T-helper 17 cell (primary cell): ENCODE results near the gene PALLD. TPM values are rescaled to one million over a fixed set of nuclear protein-coding genes. Genes with fewer than 3 reads are reported as not detected.

ENCODE experiments used
- ATAC-seq: fragments of 150-1000 bp; cut with Tn5 transposase; 2 replicates; pipeline ENCODE4 v1.10.0; 2021; ENCODE audit warnings: mild to moderate bottlenecking, moderate library complexity
- DNase-seq, 3 donors: peaks; one replicate each; pipeline versions ENCODE4 v3.0.0 to v3.0.0-alpha.2; 2020 to 2021
- H3K9me3 ChIP-seq: one replicate; pipeline ENCODE4 v1.7.0; 2013; ENCODE audit warnings: low read length, mild to moderate bottlenecking; ENCODE audit not compliant: control insufficient read depth, poor library complexity, severe bottlenecking
- H3K27ac Mint-ChIP-seq: one replicate; pipeline ENCODE4 v1.8.0; 2022; ENCODE audit warnings: mild to moderate bottlenecking, moderate library complexity, mixed read lengths
- H3K27me3 Mint-ChIP-seq: one replicate; pipeline ENCODE4 v1.8.0; 2022; ENCODE audit warnings: mixed read lengths
- H3K36me3 Mint-ChIP-seq: one replicate; pipeline ENCODE4 v1.8.0; 2022; ENCODE audit warnings: low read depth, mixed read lengths
- H3K4me1 Mint-ChIP-seq: one replicate; pipeline ENCODE4 v1.8.0; 2022; ENCODE audit warnings: mild to moderate bottlenecking, mixed read lengths
- H3K4me3 Mint-ChIP-seq: one replicate; pipeline ENCODE4 v1.8.0; 2022; ENCODE audit warnings: mild to moderate bottlenecking, moderate library complexity, mixed read lengths
- total RNA-seq, 4 donors: library from RNA in 2 of 4; stranded (reverse) in 2 of 4; gene quantifications; one replicate each; pipeline ENCODE4 v1.2.3 and lab custom pipeline; 2022 to 2026

The PALLD gene
- total RNA-seq, 2 donors from 2014 or later = 0.26 to 0.67 TPM

DNA sequence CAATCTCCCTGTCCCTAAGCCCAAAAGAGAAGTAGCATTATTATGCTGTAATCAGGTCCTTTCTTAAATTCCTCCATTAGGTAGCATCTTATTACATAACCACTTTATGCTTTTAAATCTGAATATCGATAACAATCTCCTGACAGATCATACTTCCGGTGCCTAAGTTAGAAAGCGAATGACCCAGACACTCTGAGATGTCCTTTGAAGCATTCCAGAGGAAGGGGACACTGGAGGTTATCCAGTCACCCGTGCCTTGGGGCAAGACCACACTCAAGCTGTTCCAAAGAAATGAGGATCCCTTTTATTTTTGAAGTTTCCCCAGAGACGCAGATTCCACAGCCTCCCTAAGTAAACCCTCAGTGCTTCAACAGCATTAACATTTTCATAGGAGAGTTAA lies 125.7 kb downstream of the PALLD start:
- Mint-ChIP-seq H3K36me3 (peaks cover 2% of the 10 kb centered on the region), H3K27ac (no peak overlapping the region), H3K4me1 (no peaks in the 10 kb centered on the region), H3K27me3 (peaks cover 51% of the 10 kb centered on the region), H3K4me3 (no peak overlapping the region)
- no peaks in the 10 kb centered on the region for H3K9me3 ChIP-seq
- no peak for ATAC-seq
- no peak for DNase-seq

DNA sequence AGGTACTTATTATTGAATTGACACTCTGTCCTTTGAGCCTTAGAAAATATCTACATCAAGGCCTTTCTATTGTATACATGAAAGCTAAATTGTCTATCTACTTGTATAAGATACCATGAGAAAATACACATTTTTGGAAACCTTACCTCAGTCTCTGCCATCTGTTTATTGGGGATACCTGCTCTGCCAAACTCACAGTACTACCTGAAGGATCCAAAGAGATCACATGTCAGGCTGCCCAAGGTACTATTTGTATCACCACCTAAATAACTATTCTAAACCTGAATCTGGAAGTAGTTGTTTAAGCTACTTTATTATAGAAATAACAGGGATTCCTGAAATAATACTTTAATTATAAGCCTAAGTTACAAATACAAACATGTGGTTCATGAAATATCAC lies 126.2 kb downstream of the PALLD start:
- Mint-ChIP-seq H3K4me3 (no peak overlapping the region), H3K36me3 (peaks cover 2% of the 10 kb centered on the region), H3K27ac (no peak overlapping the region), H3K4me1 (no peaks in the 10 kb centered on the region), H3K27me3 (peaks cover 51% of the 10 kb centered on the region)
- ATAC-seq (no peak), DNase-seq (no peak)
- no peaks in the 10 kb centered on the region for H3K9me3 ChIP-seq

DNA sequence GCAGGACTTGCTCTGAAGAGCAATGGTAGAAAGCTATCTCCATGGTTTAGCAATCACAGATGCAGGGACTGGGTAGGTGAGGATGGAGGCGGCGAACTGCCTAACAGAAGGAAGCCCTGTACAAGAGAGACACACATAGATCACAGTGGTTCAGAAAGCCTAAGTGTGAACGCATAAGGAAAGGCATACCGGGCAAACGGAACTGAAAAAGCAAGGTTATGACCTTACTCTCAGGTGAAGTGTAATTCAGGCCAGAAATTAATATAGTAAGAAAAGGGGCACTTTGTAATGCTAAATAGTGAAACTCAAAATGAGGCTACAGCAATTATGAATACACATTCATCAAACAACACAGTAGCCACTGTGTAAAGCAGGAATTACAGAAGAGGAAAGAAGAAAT lies 126.6 kb downstream of the PALLD start:
- Mint-ChIP-seq H3K4me3 (no peak overlapping the region), H3K27ac (no peak overlapping the region), H3K27me3 (peaks cover 56% of the 10 kb centered on the region), H3K4me1 (no peaks in the 10 kb centered on the region), H3K36me3 (peaks cover 2% of the 10 kb centered on the region)
- H3K9me3 ChIP-seq = no peaks in the 10 kb centered on the region
- no peak for ATAC-seq
- DNase-seq = no peak

DNA sequence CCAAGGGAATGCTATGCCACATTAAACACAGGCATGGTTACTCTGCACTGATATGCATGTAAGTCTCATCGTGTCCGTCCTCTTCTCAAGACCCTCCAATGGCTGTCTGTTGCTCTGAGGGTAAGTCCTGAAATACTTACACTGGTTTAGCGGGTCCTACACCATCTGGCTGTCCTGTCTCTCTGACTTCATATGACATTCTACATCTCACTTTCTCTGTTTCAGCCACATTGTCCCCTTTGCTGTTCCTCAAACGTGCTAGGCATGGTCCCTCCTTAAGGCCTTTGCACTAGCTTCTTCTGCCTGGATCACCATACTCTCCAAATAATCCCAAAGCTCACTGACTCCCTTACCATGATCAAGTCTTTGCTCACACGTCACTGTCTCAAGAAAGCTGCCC lies 131.4 kb downstream of the PALLD start:
- DNase-seq (no peak), ATAC-seq (no peak)
- no peak overlapping the region for H3K4me3 Mint-ChIP-seq
- no peak overlapping the region for H3K27ac Mint-ChIP-seq
- H3K4me1 Mint-ChIP-seq = peaks cover 3% of the 10 kb centered on the region
- no peaks in the 10 kb centered on the region for H3K9me3 ChIP-seq
- peaks cover 63% of the 10 kb centered on the region for H3K27me3 Mint-ChIP-seq
- H3K36me3 Mint-ChIP-seq = no peaks in the 10 kb centered on the region

DNA sequence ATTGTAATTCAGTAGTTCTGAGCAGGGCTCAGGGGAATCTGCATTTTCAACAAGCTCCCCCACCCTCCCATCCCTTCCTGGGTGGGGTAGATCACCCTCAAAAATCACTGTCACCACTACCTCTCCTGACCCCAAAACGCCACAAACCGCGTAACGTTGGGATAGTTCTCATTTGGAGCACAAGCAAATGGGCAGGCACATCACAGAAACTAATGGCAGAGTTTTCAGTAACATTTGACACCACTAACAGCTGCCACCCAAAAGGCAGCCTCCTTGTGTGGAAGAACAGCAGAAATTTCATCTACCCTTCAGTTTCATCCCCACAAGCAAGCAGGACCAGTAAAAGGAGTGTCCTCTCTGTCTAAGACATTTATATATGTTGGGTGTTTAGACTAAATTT lies 132.7 kb downstream of the PALLD start:
- no peak overlapping the region for H3K4me3 Mint-ChIP-seq
- DNase-seq = no peak
- H3K9me3 ChIP-seq = no peaks in the 10 kb centered on the region
- H3K27ac Mint-ChIP-seq = no peak overlapping the region
- no peak for ATAC-seq
- peaks cover 61% of the 10 kb centered on the region for H3K27me3 Mint-ChIP-seq
- peaks cover 3% of the 10 kb centered on the region for H3K4me1 Mint-ChIP-seq
- no peaks in the 10 kb centered on the region for H3K36me3 Mint-ChIP-seq

DNA sequence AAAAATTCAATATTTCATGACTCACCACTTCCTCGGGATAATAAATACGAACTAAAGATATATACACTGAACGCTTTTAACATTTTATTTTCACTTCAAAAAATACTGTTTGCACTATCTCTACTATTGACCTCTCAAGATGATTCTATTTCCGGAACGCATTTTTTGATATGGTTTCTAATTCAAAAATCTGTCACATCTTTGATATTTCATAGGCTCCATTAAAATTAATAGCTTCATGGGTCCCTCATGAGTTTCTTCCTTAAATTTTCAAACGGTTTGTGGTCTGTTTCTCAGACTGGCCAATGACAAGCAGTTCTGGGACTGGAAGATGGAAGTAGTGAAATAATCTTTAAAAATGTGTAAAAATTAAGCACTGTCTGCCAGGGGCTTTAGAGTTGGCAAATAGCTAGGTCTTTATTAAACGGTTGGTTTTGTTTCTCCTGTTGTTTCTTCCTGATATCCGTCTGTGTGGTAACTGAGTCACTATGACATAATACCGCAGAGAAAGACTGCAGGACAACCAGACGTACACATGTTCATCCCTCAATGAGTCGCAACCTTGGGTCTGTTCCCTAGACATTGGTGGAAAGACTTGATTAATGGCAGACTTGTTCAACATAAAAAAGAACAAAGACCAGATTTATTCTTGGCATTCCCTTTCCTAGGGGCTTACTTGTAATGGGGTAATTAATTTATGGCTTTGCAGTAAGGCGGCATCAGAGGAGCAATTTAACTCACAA lies 133.8 kb downstream of the PALLD start:
- Mint-ChIP-seq H3K4me1 (peaks cover 3% of the 10 kb centered on the region), H3K27ac (no peak overlapping the region), H3K36me3 (no peaks in the 10 kb centered on the region), H3K4me3 (no peak overlapping the region), H3K27me3 (peaks cover 71% of the 10 kb centered on the region)
- DNase-seq = no peak
- no peaks in the 10 kb centered on the region for H3K9me3 ChIP-seq
- ATAC-seq = no peak

DNA sequence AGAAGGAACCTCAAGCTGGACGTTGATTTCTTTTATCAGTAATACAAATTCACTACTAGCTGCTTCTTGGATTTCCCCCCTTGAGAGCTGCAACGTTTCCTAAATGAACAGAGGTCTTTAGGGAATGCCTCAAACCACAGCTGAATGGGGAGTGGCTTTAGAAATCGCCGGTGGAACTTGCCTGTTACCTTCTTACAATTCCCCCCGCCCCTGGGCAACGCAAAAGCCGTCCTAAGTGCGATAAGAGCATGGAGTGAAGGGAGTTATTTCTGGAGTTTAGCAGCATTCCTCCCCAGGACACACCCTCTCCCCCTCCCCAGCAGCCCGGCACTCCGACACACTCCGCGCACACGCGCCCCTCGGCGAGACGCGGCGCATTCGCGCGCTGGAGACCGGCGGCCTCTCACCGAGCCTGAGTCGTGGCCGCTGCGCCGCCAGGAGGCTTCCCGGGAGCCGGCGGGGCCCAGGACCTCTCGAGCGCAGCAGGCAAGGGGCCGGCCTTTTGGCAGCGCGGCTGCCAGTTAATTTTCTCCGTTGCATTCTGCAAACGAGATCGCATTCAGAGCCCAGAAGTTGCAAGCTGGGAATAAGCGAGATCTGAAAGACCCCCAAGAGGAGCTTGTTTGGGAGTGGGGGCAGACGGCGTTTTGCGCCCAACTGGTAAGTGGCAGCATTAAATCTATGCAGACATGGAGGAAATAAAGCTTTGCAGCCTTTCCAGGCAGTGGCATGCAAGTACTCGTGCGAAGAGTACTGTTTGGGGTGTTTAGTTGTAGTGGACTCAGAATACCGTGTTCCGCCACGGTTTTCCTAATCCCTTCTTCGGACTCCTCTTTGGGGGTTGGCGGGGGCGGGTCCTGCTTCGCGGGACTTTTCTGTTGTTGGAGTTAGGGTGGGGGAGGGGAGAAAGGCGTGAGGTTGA lies 134.7 kb downstream of the PALLD start:
- DNase-seq (no peak), ATAC-seq (no peak)
- no peak overlapping the region for H3K27ac Mint-ChIP-seq
- H3K4me3 Mint-ChIP-seq = peak overlapping the region; percentile 45
- peaks cover 3% of the 10 kb centered on the region for H3K4me1 Mint-ChIP-seq
- H3K36me3 Mint-ChIP-seq = no peaks in the 10 kb centered on the region
- no peaks in the 10 kb centered on the region for H3K9me3 ChIP-seq
- peaks cover 80% of the 10 kb centered on the region for H3K27me3 Mint-ChIP-seq

DNA sequence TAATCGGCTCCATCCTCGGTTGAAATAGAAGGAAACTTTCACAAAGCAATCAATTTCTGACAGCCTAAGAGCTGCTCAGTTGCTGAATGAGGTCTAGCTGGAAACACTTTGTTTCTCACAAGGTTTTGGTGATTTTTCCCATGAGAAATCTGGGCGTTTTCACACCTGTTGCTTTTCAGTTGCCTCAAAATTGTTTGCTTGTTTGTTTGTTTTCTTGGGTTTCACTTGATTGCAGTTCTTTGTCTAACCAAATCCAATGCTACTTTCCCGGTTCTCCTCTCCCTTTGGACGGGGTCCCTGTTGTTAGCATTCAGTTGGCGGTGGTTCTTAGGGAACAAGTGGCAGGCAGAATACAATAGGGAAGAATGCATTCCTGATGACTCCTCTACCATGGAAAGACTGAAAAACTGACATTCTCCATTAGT lies 135.5 kb downstream of the PALLD start:
- Mint-ChIP-seq H3K36me3 (no peaks in the 10 kb centered on the region), H3K27ac (no peak overlapping the region), H3K4me3 (peak overlapping the region; percentile 9), H3K27me3 (peaks cover 85% of the 10 kb centered on the region), H3K4me1 (peaks cover 3% of the 10 kb centered on the region)
- no peak for DNase-seq
- no peak for ATAC-seq
- H3K9me3 ChIP-seq = no peaks in the 10 kb centered on the region

DNA sequence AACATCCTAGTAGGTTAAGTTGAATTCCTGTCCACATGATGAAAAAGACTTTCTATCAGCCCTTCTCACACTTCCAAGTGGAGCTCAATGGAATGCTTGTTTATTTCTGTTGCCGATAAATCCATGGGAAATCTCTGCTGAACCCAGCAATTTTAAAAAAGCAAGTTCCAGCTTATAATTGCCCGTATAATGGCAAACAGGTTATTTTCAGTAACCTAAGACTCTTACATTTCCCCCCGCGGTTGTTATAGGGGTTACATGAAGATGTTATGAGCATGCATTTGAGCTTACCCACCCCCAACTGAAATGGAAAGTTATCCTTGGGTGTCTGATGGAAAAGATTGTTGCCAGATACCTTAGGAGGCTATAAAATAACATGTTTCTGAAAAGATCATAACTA lies 136.2 kb downstream of the PALLD start:
- Mint-ChIP-seq H3K36me3 (no peaks in the 10 kb centered on the region), H3K4me3 (no peak overlapping the region), H3K4me1 (peaks cover 3% of the 10 kb centered on the region), H3K27ac (no peak overlapping the region), H3K27me3 (peaks cover 85% of the 10 kb centered on the region)
- H3K9me3 ChIP-seq = no peaks in the 10 kb centered on the region
- ATAC-seq (no peak), DNase-seq (no peak)

DNA sequence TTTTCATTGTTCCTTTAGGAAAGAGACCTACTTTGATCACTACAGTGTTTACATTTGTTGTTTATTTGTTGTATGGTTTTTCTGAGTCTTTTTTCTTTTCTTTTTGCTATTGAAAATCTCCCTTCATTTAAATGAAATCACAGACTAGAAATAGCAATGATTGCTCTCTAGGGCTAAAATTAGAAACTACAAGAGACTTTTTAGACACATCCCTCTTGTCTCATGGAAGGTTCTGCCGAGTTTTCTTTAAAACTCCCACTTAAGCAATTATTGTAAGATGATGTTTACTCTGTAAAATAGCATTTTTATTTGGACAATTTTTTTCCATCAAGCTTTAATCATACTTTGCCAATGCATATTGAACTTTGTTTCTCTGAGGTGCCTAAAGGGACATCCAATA lies 136.6 kb downstream of the PALLD start:
- ATAC-seq (no peak), DNase-seq (no peak)
- H3K27ac Mint-ChIP-seq = no peak overlapping the region
- peaks cover 80% of the 10 kb centered on the region for H3K27me3 Mint-ChIP-seq
- H3K4me3 Mint-ChIP-seq = no peak overlapping the region
- H3K36me3 Mint-ChIP-seq = no peaks in the 10 kb centered on the region
- no peaks in the 10 kb centered on the region for H3K9me3 ChIP-seq
- H3K4me1 Mint-ChIP-seq = peaks cover 3% of the 10 kb centered on the region

DNA sequence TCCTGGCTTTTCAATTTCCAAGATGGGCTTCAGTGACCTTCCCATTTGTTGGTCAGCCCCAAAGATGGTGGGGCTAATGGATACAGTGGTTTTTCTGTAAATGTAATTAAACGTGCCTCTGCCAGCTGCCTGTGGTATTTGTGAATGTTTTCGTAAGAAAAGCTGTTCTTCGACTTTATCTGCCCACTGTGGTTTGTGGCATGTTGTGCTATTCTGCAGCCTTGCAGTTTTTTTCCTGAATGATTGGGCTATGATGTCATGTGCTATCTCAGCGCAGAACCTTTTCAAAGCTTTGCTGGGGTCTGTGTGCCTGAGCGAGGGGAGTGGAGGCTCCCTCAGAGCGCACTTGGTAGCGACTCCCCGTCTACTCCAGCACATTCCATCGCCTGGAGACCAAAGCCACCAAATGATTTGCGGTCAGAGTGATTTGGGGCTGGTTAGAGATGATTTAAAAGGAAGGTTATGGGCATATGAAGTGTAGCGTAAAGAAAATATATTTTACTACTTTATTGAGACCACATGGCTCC lies 137.5 kb downstream of the PALLD start:
- DNase-seq = no peak
- no peak overlapping the region for H3K4me3 Mint-ChIP-seq
- no peaks in the 10 kb centered on the region for H3K36me3 Mint-ChIP-seq
- H3K9me3 ChIP-seq = no peaks in the 10 kb centered on the region
- H3K27ac Mint-ChIP-seq = no peak overlapping the region
- peaks cover 73% of the 10 kb centered on the region for H3K27me3 Mint-ChIP-seq
- no peak for ATAC-seq
- H3K4me1 Mint-ChIP-seq = peaks cover 3% of the 10 kb centered on the region

DNA sequence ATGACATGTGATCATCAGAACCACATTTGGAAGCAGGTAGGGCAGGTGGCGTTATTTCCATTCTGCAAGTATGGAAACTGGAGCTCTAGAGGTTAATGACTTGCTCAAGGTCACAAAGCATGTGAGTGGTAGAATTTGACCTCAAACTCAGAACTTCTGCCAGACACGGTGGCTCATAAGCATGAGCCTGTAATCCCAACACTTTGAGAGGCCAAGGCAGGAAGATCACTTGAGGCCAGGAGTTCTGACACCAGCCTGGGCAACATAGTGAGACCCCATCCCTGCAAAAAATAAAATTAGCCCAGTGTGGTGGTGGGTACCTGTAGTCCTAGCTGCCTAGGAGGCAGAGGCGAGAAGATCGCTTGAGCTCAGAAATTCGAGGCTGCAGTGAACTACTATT lies 139.2 kb downstream of the PALLD start:
- Mint-ChIP-seq H3K27me3 (peaks cover 56% of the 10 kb centered on the region), H3K4me3 (no peak overlapping the region), H3K4me1 (peaks cover under 1% of the 10 kb centered on the region), H3K27ac (no peak overlapping the region), H3K36me3 (no peaks in the 10 kb centered on the region)
- ATAC-seq (no peak), DNase-seq (no peak)
- no peaks in the 10 kb centered on the region for H3K9me3 ChIP-seq

DNA sequence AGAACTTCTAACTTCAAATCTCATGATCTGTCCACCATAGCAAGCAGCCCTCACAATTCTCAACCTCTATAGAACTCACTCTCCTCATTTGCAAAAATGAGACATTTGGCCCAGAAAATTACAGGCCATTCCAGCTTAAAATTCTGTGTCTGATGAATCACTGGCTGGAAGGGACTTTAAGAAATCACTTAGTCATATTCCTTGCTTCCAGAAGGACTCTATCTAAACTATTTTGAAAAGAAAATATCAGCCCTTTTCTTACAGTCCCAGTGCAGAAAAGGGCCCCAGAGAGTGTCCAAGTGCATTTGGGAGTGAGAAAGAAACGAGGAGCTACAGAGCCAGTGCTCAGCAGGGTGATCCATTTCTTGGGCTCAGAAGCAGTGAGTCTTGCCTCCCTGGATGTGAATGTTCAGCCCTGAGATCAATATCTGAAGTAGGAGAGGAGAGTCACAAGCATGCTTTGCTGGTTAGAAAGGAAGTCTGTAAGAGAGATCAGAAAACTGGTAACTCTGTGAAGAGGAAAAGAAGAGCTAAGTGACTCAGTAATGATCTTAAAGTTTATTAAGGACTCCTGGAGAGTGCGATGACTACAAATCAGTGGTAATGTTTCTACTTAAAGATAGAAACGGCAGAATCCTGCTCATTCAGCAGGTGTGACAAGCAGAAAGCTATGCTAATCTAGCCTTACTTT lies 139.8 kb downstream of the PALLD start:
- H3K9me3 ChIP-seq = no peaks in the 10 kb centered on the region
- ATAC-seq (no peak), DNase-seq (no peak)
- peaks cover 55% of the 10 kb centered on the region for H3K27me3 Mint-ChIP-seq
- H3K4me1 Mint-ChIP-seq = no peaks in the 10 kb centered on the region
- no peak overlapping the region for H3K27ac Mint-ChIP-seq
- no peak overlapping the region for H3K4me3 Mint-ChIP-seq
- no peaks in the 10 kb centered on the region for H3K36me3 Mint-ChIP-seq
